H1 (cell line): ENCODE results near the gene KLHL29. TPM values are rescaled to one million over a fixed set of nuclear protein-coding genes. Genes with fewer than 3 reads are reported as not detected.

Experiments used
- ASH2L ChIP-seq: fragments of 200-600, 300-600 bp; sonication (generic); IDR thresholded peaks from one replicate; pipeline ENCODE4 v1.7.1; 2017; ENCODE audit warnings: low read length
- CREB1 ChIP-seq: IDR thresholded peaks from 2 replicates; pipeline ENCODE4 v1.6.1; 2012; ENCODE audit warnings: inconsistent platforms
- KDM1A ChIP-seq: fragments of 200-600, 300-600 bp; sonication (generic); IDR thresholded peaks from 2 replicates; pipeline ENCODE4 v1.7.1; 2016; ENCODE audit warnings: mild to moderate bottlenecking, low read length, borderline replicate concordance
- MAX ChIP-seq: IDR thresholded peaks from 2 replicates; pipeline ENCODE4 v1.6.1; 2012; ENCODE audit warnings: inconsistent platforms
- TAF7 ChIP-seq: optimal IDR thresholded peaks from 2 replicates; pipeline ENCODE3; 2011; ENCODE audit warnings: low read depth, mild to moderate bottlenecking, inconsistent platforms, low read length, moderate library complexity, borderline replicate concordance
- TEAD4 ChIP-seq: IDR thresholded peaks from 2 replicates; pipeline ENCODE4 v1.6.1; 2012; ENCODE audit warnings: low read depth, low read length, inconsistent platforms, mixed read lengths
- polyA plus RNA-seq, 7 experiments: library from polyadenylated mRNA; depleted of rRNA in 3 of 7; stranded (reverse) in 5 of 7; unstranded in 2 of 7; fragments of >200 nt in 5 of 7; fragments of 200-250 nt in 2 of 7; gene quantifications; 1 replicate in 5 of 7; 2 replicates in 1 of 7; 4 replicates in 1 of 7; pipeline versions ENCODE4 v1.2.1 to v1.2.3, GENCODE V29; 2011 to 2013; ENCODE audit warnings: missing spikeins in 2 of 7, mixed read lengths in 2 of 7
- total RNA-seq: library from RNA; stranded (reverse); fragmentation: NEBNext Ultra II Directional; extraction: Animal tissue kit (Norgen Biotek cat#: 25700); gene quantifications from 2 replicates; pipeline ENCODE4 v1.2.1, GENCODE V29; 2021

KLHL29 gene
- total and polyA plus RNA-seq, 2 of the 8 experiments (the other 6 are each of a cell fraction or from before 2014, with no cell fraction given): 1.1 to 4.7 TPM

- TF ChIP-seq MAX (no peak), KDM1A (no peak), CREB1 (no peak), TAF7 (no peak), TEAD4 (no peak), ASH2L (no peak)
These were observed 264.3 kb downstream of the KLHL29 start (continued) for GRCh38 chr2:23649303-23649702.
